Activated CD8-positive, alpha-beta memory T cell treated with anti-CD3 and anti-CD28 coated beads, Interleukin-2, amount 50 U/mL, for 48 hours (primary cell): Measurements from ENCODE around the gene CD96.
"Not testable (repeated sequence)": the region's sequence is repeated elsewhere in the genome, so short reads cannot be mapped to it uniquely, and the experiment has no call there.

Experiments
- DNase-seq: peaks from one replicate; pipeline ENCODE4 v3.0.0-alpha.2; 2020

The CD96 gene

GRCh38 chr3:111561902-111562301 lies 19.9 kb downstream of the CD96 start:
- not testable (repeated sequence) for DNase-seq

- no peak for DNase-seq
Observed at GRCh38 chr3:111566844-111567243, 24.8 kb downstream of the CD96 start.

- no peak for DNase-seq
Observed at GRCh38 chr3:111568355-111568754, 26.4 kb downstream of the CD96 start.

- DNase-seq, result no peak
Observed at GRCh38 chr3:111568911-111569310, 26.9 kb downstream of the CD96 start.

- DNase-seq, result no peak
Observed at GRCh38 chr3:111570404-111571030, 28.5 kb downstream of the CD96 start.

GRCh38 chr3:111571282-111571681 lies 29.3 kb downstream of the CD96 start:
- DNase-seq, result no peak

- no peak for DNase-seq
Observed at GRCh38 chr3:111571907-111572460, 30.0 kb downstream of the CD96 start.

GRCh38 chr3:111577113-111577512 lies 35.1 kb downstream of the CD96 start:
- DNase-seq, result no peak

GRCh38 chr3:111577798-111578685 lies 36.0 kb downstream of the CD96 start:
- no peak for DNase-seq

- no peak for DNase-seq
Observed at GRCh38 chr3:111578867-111579266, 36.9 kb downstream of the CD96 start.

- DNase-seq, result no peak
Observed at GRCh38 chr3:111579495-111579894, 37.5 kb downstream of the CD96 start.

GRCh38 chr3:111581403-111582119 lies 39.6 kb downstream of the CD96 start:
- DNase-seq, result no peak

- no peak for DNase-seq
Observed at GRCh38 chr3:111582120-111582474, 40.1 kb downstream of the CD96 start.

GRCh38 chr3:111584744-111585143 lies 42.7 kb downstream of the CD96 start:
- DNase-seq, result no peak

GRCh38 chr3:111585217-111585616 lies 43.2 kb downstream of the CD96 start:
- no peak for DNase-seq

GRCh38 chr3:111588527-111588926 lies 46.5 kb downstream of the CD96 start:
- DNase-seq, result no peak

GRCh38 chr3:111589303-111590142 lies 47.5 kb downstream of the CD96 start:
- DNase-seq, result no peak

GRCh38 chr3:111590143-111590491 lies 48.1 kb downstream of the CD96 start:
- no peak for DNase-seq

- DNase-seq, result no peak
Observed at GRCh38 chr3:111591555-111591954, 49.6 kb downstream of the CD96 start.

GRCh38 chr3:111592143-111592542 lies 50.1 kb downstream of the CD96 start:
- DNase-seq, result no peak

GRCh38 chr3:111592936-111593335 lies 50.9 kb downstream of the CD96 start:
- no peak for DNase-seq

GRCh38 chr3:111593666-111594065 lies 51.7 kb downstream of the CD96 start:
- no peak for DNase-seq

GRCh38 chr3:111594205-111594604 lies 52.2 kb downstream of the CD96 start:
- DNase-seq, result no peak
